A673 (cell line): ENCODE results near the gene UQCRQ. TPM values are rescaled to one million over a fixed set of nuclear protein-coding genes. Genes with fewer than 3 reads are reported as not detected.

Experiments used
- BruUV-seq: library from RNA; stranded (reverse); fragments of 400-500 nt; replicated peaks from 2 replicates; lab custom pipeline; 2021; lab: Mats Ljungman, UMichigan
- CTCF ChIA-PET: fragments of 300-600 bp; sonication (Branson Sonifier 250); formaldehyde crosslinking; loops from one replicate; lab custom pipeline; 2022; ENCODE audit warnings: antibody characterized with exemption; lab: Charles Lee
- POLR2A ChIA-PET: fragments of 300-600 bp; sonication (Branson Sonifier 250); formaldehyde crosslinking; loops from one replicate; lab custom pipeline; 2022; ENCODE audit warnings: antibody characterized with exemption; ENCODE audit not compliant: low non-redundant PET; lab: Charles Lee
- DNase-seq: peaks from one replicate; pipeline ENCODE4 v3.0.0-alpha.2; 2015; ENCODE audit warnings: low spot score
- H3K27ac ChIP-seq: fragments of 200-600 bp; sonication (generic); 2 replicates; pipeline ENCODE4 v1.5.1; 2016; ENCODE audit warnings: mixed run types, low read depth, mild to moderate bottlenecking, mixed read lengths, antibody characterized with exemption, low read length; ENCODE audit not compliant: poor library complexity, severe bottlenecking
- H3K27me3 ChIP-seq: fragments of 200-600 bp; sonication (generic); replicated peaks from 2 replicates; pipeline ENCODE4 v1.6.1; 2017; ENCODE audit warnings: mixed run types, low read depth, mild to moderate bottlenecking, mixed read lengths, antibody characterized with exemption, low read length; ENCODE audit not compliant: insufficient read depth, poor library complexity
- H3K36me3 ChIP-seq: fragments of 200-600 bp; sonication (generic); 2 replicates; pipeline ENCODE4 v1.6.1; 2016; ENCODE audit warnings: mixed run types, mild to moderate bottlenecking, mixed read lengths, antibody characterized with exemption, low read length; ENCODE audit not compliant: insufficient read depth, poor library complexity, severe bottlenecking
- H3K4me1 ChIP-seq: fragments of 200-600 bp; sonication (generic); 2 replicates; pipeline ENCODE4 v1.6.1; 2017; ENCODE audit warnings: mixed run types, mild to moderate bottlenecking, mixed read lengths, antibody characterized with exemption, low read length; ENCODE audit not compliant: insufficient read depth, poor library complexity, severe bottlenecking
- H3K4me3 ChIP-seq: fragments of 200-600 bp; sonication (generic); 2 replicates; pipeline ENCODE4 v1.5.1; 2016; ENCODE audit warnings: low read depth, mixed run types, mild to moderate bottlenecking, mixed read lengths, low read length; ENCODE audit not compliant: poor library complexity, severe bottlenecking
- H3K9me3 ChIP-seq: fragments of 200-600 bp; sonication (generic); 2 replicates; pipeline ENCODE4 v1.6.1; 2016; ENCODE audit warnings: mixed run types, low read depth, mild to moderate bottlenecking, mixed read lengths, antibody characterized with exemption, low read length; ENCODE audit not compliant: poor library complexity, severe bottlenecking
- CTCF ChIP-seq: fragments of 300-800, 200-600 bp; sonication (generic); conservative IDR thresholded peaks from 2 replicates; pipeline ENCODE4 v1.5.1; 2017; ENCODE audit warnings: low read depth, mild to moderate bottlenecking, antibody characterized with exemption, low read length, moderate library complexity, mixed read lengths
- EZH2 ChIP-seq: fragments of 200-600 bp; sonication (generic); IDR thresholded peaks from 2 replicates; pipeline ENCODE4 v1.6.1; 2017; ENCODE audit warnings: borderline replicate concordance, low read depth, mild to moderate bottlenecking, mixed read lengths, antibody characterized with exemption, low read length; ENCODE audit not compliant: poor library complexity, severe bottlenecking
- intact Hi-C: fragments of 100-400 bp; cut with micrococcal nuclease; formaldehyde crosslinking; loops from one replicate; pipeline ENCODE4 v1.10.0; 2022; ENCODE audit not compliant: unreplicated experiment
- total RNA-seq: library from RNA; stranded (reverse); gene quantifications from 2 replicates; pipeline ENCODE4 v1.2.3, GENCODE V29; 2021

The UQCRQ gene
- total RNA-seq, 1 experiment from 2014 or later: 542 TPM

DNA sequence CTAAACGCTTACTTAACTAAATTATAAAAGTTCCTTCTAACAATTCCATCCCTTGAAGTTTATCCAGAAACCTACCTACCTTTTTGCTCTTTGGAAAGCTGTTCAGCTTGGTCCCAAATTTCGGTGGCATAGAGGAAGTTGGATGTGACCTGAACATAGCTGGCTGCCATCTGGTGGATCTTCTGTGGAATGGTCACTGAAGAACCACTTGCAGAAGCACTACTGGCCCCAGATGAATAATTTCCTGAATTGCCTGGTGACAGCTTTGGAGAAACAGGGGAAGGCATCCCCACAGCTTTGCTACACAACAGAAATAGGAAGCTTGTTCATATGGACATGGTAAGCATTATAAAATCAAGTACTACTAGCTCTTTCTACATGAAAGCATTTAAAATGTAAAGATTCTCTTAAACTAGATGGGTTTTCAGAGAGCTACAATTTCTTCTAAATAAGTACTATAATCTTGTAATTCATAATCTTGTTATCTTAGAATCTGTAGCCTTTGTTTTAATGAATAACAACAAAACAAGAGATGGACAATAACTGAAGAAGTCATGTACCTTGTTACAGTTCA lies 16.9 kb downstream of the UQCRQ start:
- ChIA-PET POLR2A (no interaction called here), CTCF (interaction anchor here (0.8 to 1.3 kb wide), 2 partner anchors 128 to 147 kb away, joined by 3 to 5 read pairs; no protein-coding TSS in a partner anchor)
- DNase-seq: peak; percentile 72
- intact Hi-C loops: loop anchor here (2.0 to 5.0 kb wide), 2 partner anchors 53 to 496 kb away; partner anchors contain the start of gene SHROOM1
- Histone ChIP-seq H3K27ac (no peak overlapping the region), H3K4me3 (no peak overlapping the region), H3K4me1 (no peaks in the 10 kb centered on the region), H3K27me3 (no peaks in the 10 kb centered on the region), H3K36me3 (peaks cover 60% of the 10 kb centered on the region), H3K9me3 (no peaks in the 10 kb centered on the region)
- no TSS peak for BruUV-seq
- no peak for TF ChIP-seq EZH2
- peak; percentile 72 for TF ChIP-seq CTCF

DNA sequence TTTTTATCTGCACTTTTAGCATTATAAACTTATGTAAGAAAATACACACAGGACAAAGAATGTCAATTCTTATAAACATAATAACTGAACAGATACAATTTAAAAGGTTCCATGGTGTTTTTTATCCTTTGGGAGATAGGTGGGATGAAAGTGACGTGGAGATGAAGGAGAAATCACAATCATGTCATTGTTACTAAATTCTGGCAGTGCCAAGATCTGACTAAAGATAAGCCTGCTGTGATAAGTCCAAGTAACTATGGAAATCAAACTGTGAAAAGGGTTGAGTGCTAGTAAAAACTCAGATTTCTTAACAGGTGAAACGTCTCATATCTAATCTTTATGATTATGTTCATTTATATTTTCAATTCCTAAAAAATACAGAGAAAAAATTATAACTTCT lies 18.1 kb downstream of the UQCRQ start:
- no TSS peak for BruUV-seq
- Histone ChIP-seq H3K36me3 (peaks cover 61% of the 10 kb centered on the region), H3K27ac (no peak overlapping the region), H3K4me1 (no peaks in the 10 kb centered on the region), H3K27me3 (no peaks in the 10 kb centered on the region), H3K4me3 (no peak overlapping the region), H3K9me3 (no peaks in the 10 kb centered on the region)
- ChIA-PET CTCF (no interaction called here), POLR2A (no interaction called here)
- TF ChIP-seq CTCF (no peak), EZH2 (no peak)
- no peak for DNase-seq
- intact Hi-C loops: loop anchor here (5.0 kb wide), 1 partner anchor 497 kb away; no protein-coding TSS in a partner anchor

DNA sequence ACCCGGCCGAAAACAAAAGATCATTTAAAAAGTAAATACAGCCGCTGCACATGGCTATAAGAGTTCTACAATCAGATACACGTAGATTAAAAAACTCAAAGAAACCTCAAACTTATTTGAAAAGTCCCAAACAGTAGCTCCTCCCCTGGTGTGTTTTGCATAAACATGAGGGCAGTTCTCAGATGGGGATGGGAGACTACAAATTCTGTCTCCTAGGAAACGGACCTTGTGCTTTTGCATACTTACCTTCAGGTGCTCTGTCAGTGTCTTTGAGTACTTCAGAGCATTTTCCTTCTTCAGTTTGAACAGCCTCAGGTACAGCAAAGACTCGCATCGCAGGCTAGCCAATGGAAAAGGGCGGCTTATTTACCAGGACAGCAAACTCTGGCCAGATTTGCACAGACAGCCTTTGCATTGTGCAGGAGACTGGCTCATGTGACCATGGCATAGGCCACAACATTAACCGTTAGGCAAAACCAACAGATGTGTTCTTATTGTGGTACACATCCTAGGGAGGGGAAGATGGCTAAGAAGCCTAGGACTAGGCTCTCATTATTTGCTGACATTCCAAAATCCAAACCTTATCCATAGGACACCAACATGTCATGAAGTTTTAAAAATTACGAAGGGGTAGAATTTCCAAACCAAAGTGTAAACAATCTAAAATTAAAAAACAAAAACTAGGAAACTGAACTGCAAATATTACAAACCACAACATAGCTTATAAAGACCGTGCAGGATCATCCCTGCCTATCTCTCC lies 19.8 kb downstream of the UQCRQ start:
- no peaks in the 10 kb centered on the region for H3K27me3 ChIP-seq
- BruUV-seq: no TSS peak
- no peaks in the 10 kb centered on the region for H3K4me1 ChIP-seq
- TF ChIP-seq CTCF (no peak), EZH2 (no peak)
- no peak overlapping the region for H3K27ac ChIP-seq
- H3K9me3 ChIP-seq: no peaks in the 10 kb centered on the region
- no peak for DNase-seq
- intact Hi-C loops: no loop called here
- ChIA-PET CTCF (no interaction called here), POLR2A (no interaction called here)
- no peak overlapping the region for H3K4me3 ChIP-seq
- peaks cover 47% of the 10 kb centered on the region for H3K36me3 ChIP-seq
